ENCODE measurements around the gene GOLT1B. TPM values are rescaled to one million over a fixed set of nuclear protein-coding genes. Genes with fewer than 3 reads are reported as not detected.
"Not testable (repeated sequence)": the region's sequence is repeated elsewhere in the genome, so short reads cannot be mapped to it uniquely, and the experiment has no call there.

GOLT1B gene
- total RNA-seq, 1 experiment from 2014 or later = 46.1 TPM

DNA sequence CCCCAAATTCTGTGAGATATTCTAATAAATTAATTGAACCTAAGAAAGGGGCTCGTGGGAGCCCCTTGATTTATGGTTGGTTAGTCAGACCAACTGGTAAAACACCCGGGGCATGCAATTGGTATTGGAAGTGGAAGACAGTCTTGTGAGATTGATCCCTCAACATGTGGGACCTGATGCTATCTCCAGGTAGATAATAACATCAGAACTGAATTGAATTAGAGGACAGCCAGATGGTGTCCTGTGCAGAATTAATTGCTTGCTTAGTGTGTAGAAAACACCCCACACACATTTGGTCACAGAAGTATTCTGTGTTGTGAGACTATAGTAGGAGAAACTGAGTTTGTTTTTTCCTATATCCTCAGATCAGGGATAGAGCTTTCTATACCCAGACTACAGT is 42.1 kb upstream of the GOLT1B start:
- H3K56ac ChIP-seq (ENCODE audit: insufficient read length, low read depth, low read length) = no peak overlapping the region
- H3T11ph ChIP-seq (ENCODE audit: low read length) = no peak overlapping the region
- TF ChIP-seq, protein P1, sequence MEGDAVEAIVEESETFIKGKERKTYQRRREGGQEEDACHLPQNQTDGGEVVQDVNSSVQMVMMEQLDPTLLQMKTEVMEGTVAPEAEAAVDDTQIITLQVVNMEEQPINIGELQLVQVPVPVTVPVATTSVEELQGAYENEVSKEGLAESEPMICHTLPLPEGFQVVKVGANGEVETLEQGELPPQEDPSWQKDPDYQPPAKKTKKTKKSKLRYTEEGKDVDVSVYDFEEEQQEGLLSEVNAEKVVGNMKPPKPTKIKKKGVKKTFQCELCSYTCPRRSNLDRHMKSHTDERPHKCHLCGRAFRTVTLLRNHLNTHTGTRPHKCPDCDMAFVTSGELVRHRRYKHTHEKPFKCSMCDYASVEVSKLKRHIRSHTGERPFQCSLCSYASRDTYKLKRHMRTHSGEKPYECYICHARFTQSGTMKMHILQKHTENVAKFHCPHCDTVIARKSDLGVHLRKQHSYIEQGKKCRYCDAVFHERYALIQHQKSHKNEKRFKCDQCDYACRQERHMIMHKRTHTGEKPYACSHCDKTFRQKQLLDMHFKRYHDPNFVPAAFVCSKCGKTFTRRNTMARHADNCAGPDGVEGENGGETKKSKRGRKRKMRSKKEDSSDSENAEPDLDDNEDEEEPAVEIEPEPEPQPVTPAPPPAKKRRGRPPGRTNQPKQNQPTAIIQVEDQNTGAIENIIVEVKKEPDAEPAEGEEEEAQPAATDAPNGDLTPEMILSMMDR (conservative IDR thresholded peaks at IDR 0.05) = no peak
- DNase-seq = no peak
- peaks cover 0 to 19% (median 12%) of the 10 kb centered on the region in 3 experiments; a peak in 6 of 7 replicates for H3K36me3 Mint-ChIP-seq (ENCODE audit: insufficient read depth in 1 of 3, low read depth in 3 of 3)
- H3K9me3 Mint-ChIP-seq = no peaks in the 10 kb centered on the region
- H2BK5ac ChIP-seq (ENCODE audit: insufficient read length, low read length) = no peak overlapping the region
- H4K5ac ChIP-seq (ENCODE audit: insufficient read length, low read depth, low read length) = no peak overlapping the region
- no peak overlapping the region for H3K4ac ChIP-seq (ENCODE audit: low read depth, low read length)
- H2BK12ac ChIP-seq (ENCODE audit: insufficient read length, low read depth, low read length) = no peak overlapping the region
- no peak overlapping the region for H2AK5ac ChIP-seq (ENCODE audit: insufficient read length, low read length)
- no peak overlapping the region for H2BK120ac ChIP-seq (ENCODE audit: low read depth, low read length, poor library complexity, severe bottlenecking)
- no peaks in the 10 kb centered on the region for H3K23me2 ChIP-seq (ENCODE audit: insufficient read length, low read depth, low read length, poor library complexity, severe bottlenecking)
- H3K27me3 ChIP-seq (ENCODE audit: insufficient read depth, low read length) = no peaks in the 10 kb centered on the region
- no peaks in the 10 kb centered on the region for H4K20me1 ChIP-seq (ENCODE audit: control insufficient read depth, insufficient read depth, insufficient read length)
- WGBS (ENCODE audit: extremely low coverage, insufficient read length, low lambda C conversion rate) = no CpG with 5 or more reads among the region's 2 CpGs
- no peak overlapping the region for H2AFZ ChIP-seq (ENCODE audit: low read length)
- no peak overlapping the region for H3K4me2 ChIP-seq (ENCODE audit: insufficient read depth, insufficient read length, low read length)
- no peak overlapping the region for H4K8ac ChIP-seq (replicated peaks; ENCODE audit: insufficient read length, low read depth, low read length)
- no peaks in the 10 kb centered on the region for H3K4me1 ChIP-seq (ENCODE audit: insufficient read depth, low read length)
- no peaks in the 10 kb centered on the region for H3K27me3 Mint-ChIP-seq (ENCODE audit: low read depth)
- no peaks in the 10 kb centered on the region for H3K79me1 ChIP-seq (ENCODE audit: insufficient read depth, low read depth, low read length, poor library complexity, severe bottlenecking)
- no peaks in the 10 kb centered on the region for H3K9me3 ChIP-seq (ENCODE audit: control insufficient read depth, low read depth, low read length)
- no peak overlapping the region for H3K9ac ChIP-seq (ENCODE audit: extremely low read depth, insufficient read length, low read length)
- H2BK20ac ChIP-seq (ENCODE audit: low read depth, low read length, poor library complexity, severe bottlenecking) = no peak overlapping the region
- H2BK15ac ChIP-seq (ENCODE audit: low read depth, low read length) = no peak overlapping the region
- H3K4me3 Mint-ChIP-seq = no peak overlapping the region
- H3K27ac Mint-ChIP-seq = no peak overlapping the region
- H3K79me2 ChIP-seq (ENCODE audit: insufficient read depth, low read length) = no peaks in the 10 kb centered on the region
- no peak overlapping the region for H4K91ac ChIP-seq (ENCODE audit: insufficient read length, low read depth, low read length)
- H3K23ac ChIP-seq (ENCODE audit: insufficient read length, low read depth, low read length) = no peak overlapping the region
- no peak overlapping the region for H3K18ac ChIP-seq (ENCODE audit: insufficient read length, low read depth, low read length)
- H3K14ac ChIP-seq (ENCODE audit: insufficient read depth, low read length) = no peak overlapping the region
- H3K27ac ChIP-seq (ENCODE audit: insufficient read length, low read depth, low read length) = no peak overlapping the region
- no peaks in the 10 kb centered on the region for H3K4me1 Mint-ChIP-seq

DNA sequence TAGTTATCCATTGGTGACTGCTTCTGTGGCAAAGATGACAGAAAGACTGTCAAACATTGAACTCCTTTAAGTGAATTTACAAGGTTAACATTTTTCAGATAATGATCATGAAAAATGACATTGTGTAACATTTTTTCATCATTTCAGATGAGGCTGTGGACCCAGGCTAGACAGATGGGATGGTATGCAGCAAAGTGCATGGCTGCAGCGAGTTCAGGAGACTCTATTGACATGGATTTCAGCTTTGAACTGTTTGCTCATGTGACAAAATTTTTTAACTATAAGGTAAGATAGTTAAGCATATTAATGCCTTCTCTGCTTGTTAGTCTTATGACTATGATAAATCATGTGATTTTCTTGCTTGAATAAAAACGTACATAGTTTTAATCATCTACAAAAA is 34.3 kb upstream of the GOLT1B start:
- H3K79me2 ChIP-seq (ENCODE audit: insufficient read depth, low read length); H3T11ph ChIP-seq (ENCODE audit: low read length); H3K9me3 Mint-ChIP-seq; H2BK5ac ChIP-seq (ENCODE audit: insufficient read length, low read length); H4K8ac ChIP-seq (replicated peaks; ENCODE audit: insufficient read length, low read depth, low read length); H4K91ac ChIP-seq (ENCODE audit: insufficient read length, low read depth, low read length); H3K27ac Mint-ChIP-seq; H3K9me3 ChIP-seq (ENCODE audit: control insufficient read depth, low read depth, low read length); H2BK12ac ChIP-seq (ENCODE audit: insufficient read length, low read depth, low read length); H3K79me1 ChIP-seq (ENCODE audit: insufficient read depth, low read depth, low read length, poor library complexity, severe bottlenecking); H3K27ac ChIP-seq (ENCODE audit: insufficient read length, low read depth, low read length); H3K4me2 ChIP-seq (ENCODE audit: insufficient read depth, insufficient read length, low read length); H4K20me1 ChIP-seq (ENCODE audit: control insufficient read depth, insufficient read depth, insufficient read length); H3K56ac ChIP-seq (ENCODE audit: insufficient read length, low read depth, low read length); DNase-seq; H3K18ac ChIP-seq (ENCODE audit: insufficient read length, low read depth, low read length); H3K9ac ChIP-seq (ENCODE audit: extremely low read depth, insufficient read length, low read length); H3K14ac ChIP-seq (ENCODE audit: insufficient read depth, low read length); H2AFZ ChIP-seq (ENCODE audit: low read length); H3K4me3 Mint-ChIP-seq; H2BK20ac ChIP-seq (ENCODE audit: low read depth, low read length, poor library complexity, severe bottlenecking); H3K27me3 Mint-ChIP-seq (ENCODE audit: low read depth); H3K27me3 ChIP-seq (ENCODE audit: insufficient read depth, low read length); H3K4me1 ChIP-seq (ENCODE audit: insufficient read depth, low read length); H3K4me1 Mint-ChIP-seq; H2AK5ac ChIP-seq (ENCODE audit: insufficient read length, low read length); H3K4ac ChIP-seq (ENCODE audit: low read depth, low read length); H3K23ac ChIP-seq (ENCODE audit: insufficient read length, low read depth, low read length); H2BK15ac ChIP-seq (ENCODE audit: low read depth, low read length); H3K23me2 ChIP-seq (ENCODE audit: insufficient read length, low read depth, low read length, poor library complexity, severe bottlenecking); H4K5ac ChIP-seq (ENCODE audit: insufficient read length, low read depth, low read length); H2BK120ac ChIP-seq (ENCODE audit: low read depth, low read length, poor library complexity, severe bottlenecking): not testable (repeated sequence)
- H3K36me3 Mint-ChIP-seq (ENCODE audit: insufficient read depth in 1 of 3, low read depth in 3 of 3) = peaks cover 4 to 29% (median 19%) of the 10 kb centered on the region in 3 experiments; a peak in 6 of 7 replicates
- no CpG with 5 or more reads among the region's 2 CpGs for WGBS (ENCODE audit: extremely low coverage, insufficient read length, low lambda C conversion rate)
